OCI-LY7 (cell line): ENCODE measurements around the gene KRTAP9-7.

Source experiments
- EZH2phosphoT487 ChIP-seq: fragments of 200-600 bp; sonication (generic); IDR thresholded peaks from 2 replicates; pipeline ENCODE4 v1.6.1; 2018; ENCODE audit warnings: low read depth, borderline replicate concordance, mild to moderate bottlenecking, mixed run types, antibody characterized with exemption, low read length, moderate library complexity, mixed read lengths
- TF ChIP-seq, protein P1 (sequence below): fragments of 200-600 bp; sonication (generic); conservative IDR thresholded peaks from 2 replicates; pipeline ENCODE4 v1.5.1; 2014; ENCODE audit warnings: mild to moderate bottlenecking, antibody characterized with exemption, low read length, moderate library complexity, mixed read lengths

DNA sequence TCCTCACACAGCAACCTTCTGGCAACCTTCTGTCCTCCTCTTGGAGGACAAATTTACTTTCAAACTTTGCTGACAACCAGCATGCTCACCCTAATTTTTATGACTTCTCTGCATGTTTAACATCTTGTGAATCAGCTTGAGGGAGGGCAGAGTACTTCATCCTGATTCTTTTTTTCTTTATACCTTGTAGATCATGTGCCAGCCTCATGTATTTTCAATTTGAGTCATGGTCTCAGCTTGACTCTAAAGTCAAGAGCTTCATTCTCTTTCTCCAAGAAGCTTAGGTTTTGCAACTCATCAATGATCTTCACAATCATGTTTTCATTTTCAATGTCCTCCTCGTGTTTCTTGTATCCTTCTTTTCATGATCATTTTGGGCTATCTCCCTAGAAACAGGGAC is 3.6 kb upstream of the KRTAP9-7 start:
- TF ChIP-seq, protein P1, sequence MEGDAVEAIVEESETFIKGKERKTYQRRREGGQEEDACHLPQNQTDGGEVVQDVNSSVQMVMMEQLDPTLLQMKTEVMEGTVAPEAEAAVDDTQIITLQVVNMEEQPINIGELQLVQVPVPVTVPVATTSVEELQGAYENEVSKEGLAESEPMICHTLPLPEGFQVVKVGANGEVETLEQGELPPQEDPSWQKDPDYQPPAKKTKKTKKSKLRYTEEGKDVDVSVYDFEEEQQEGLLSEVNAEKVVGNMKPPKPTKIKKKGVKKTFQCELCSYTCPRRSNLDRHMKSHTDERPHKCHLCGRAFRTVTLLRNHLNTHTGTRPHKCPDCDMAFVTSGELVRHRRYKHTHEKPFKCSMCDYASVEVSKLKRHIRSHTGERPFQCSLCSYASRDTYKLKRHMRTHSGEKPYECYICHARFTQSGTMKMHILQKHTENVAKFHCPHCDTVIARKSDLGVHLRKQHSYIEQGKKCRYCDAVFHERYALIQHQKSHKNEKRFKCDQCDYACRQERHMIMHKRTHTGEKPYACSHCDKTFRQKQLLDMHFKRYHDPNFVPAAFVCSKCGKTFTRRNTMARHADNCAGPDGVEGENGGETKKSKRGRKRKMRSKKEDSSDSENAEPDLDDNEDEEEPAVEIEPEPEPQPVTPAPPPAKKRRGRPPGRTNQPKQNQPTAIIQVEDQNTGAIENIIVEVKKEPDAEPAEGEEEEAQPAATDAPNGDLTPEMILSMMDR, result no peak
- no peak for TF ChIP-seq EZH2phosphoT487
